Subcutaneous abdominal adipose tissue (tissue), 5 donors: ENCODE measurements around the gene CFAP97D1.

Source experiments
- H3K27ac ChIP-seq: one replicate; pipeline ENCODE4 v1.7.0; 2013; ENCODE audit warnings: low read depth, mild to moderate bottlenecking, inconsistent platforms, low read length, moderate library complexity
- H3K27me3 ChIP-seq, 5 donors: one replicate each; pipeline ENCODE4 v1.7.0; 2013; ENCODE audit warnings: low read length in 5 of 5, inconsistent platforms in 1 of 5; ENCODE audit not compliant: control insufficient read depth in 5 of 5, insufficient read depth in 4 of 5
- H3K36me3 ChIP-seq, 5 donors: one replicate each; pipeline ENCODE4 v1.7.0; 2013; ENCODE audit warnings: low read length in 5 of 5; ENCODE audit not compliant: control insufficient read depth in 5 of 5, insufficient read depth in 5 of 5
- H3K4me1 ChIP-seq, 5 donors: one replicate each; pipeline ENCODE4 v1.7.0; 2013; ENCODE audit warnings: low read length in 5 of 5, mild to moderate bottlenecking in 3 of 5, moderate library complexity in 1 of 5; ENCODE audit not compliant: control insufficient read depth in 5 of 5, insufficient read depth in 5 of 5
- H3K4me3 ChIP-seq, 5 donors: one replicate each; pipeline ENCODE4 v1.7.0; 2013; ENCODE audit warnings: low read length in 5 of 5, low read depth in 1 of 5
- H3K9ac ChIP-seq, 5 donors: one replicate each; pipeline ENCODE4 v1.7.0; 2013; ENCODE audit warnings: low read length in 5 of 5, mild to moderate bottlenecking in 4 of 5, moderate library complexity in 3 of 5
- H3K9me3 ChIP-seq, 5 donors: one replicate each; pipeline ENCODE4 v1.7.0; 2013; ENCODE audit warnings: low read length in 5 of 5; ENCODE audit not compliant: control insufficient read depth in 5 of 5
- donor health status: healthy.
- donor health status: healthy.
- donor health status: healthy.
- donor health status: healthy.
- donor health status: healthy.

The CFAP97D1 gene

GRCh38 chr17:43774304-43775250 lies 5.7 kb upstream of the CFAP97D1 start:
- H3K27ac ChIP-seq: no peak overlapping the region
- no peaks in the 10 kb centered on the region for H3K27me3 ChIP-seq
- H3K9me3 ChIP-seq: no peaks in the 10 kb centered on the region
- H3K4me1 ChIP-seq: peaks cover 0 to 62% (median 38%) of the 10 kb centered on the region in 5 donors
- no peak overlapping the region for H3K9ac ChIP-seq
- H3K36me3 ChIP-seq: peaks cover 2 to 68% (median 49%) of the 10 kb centered on the region in 5 donors
- H3K4me3 ChIP-seq: no peak overlapping the region

DNA sequence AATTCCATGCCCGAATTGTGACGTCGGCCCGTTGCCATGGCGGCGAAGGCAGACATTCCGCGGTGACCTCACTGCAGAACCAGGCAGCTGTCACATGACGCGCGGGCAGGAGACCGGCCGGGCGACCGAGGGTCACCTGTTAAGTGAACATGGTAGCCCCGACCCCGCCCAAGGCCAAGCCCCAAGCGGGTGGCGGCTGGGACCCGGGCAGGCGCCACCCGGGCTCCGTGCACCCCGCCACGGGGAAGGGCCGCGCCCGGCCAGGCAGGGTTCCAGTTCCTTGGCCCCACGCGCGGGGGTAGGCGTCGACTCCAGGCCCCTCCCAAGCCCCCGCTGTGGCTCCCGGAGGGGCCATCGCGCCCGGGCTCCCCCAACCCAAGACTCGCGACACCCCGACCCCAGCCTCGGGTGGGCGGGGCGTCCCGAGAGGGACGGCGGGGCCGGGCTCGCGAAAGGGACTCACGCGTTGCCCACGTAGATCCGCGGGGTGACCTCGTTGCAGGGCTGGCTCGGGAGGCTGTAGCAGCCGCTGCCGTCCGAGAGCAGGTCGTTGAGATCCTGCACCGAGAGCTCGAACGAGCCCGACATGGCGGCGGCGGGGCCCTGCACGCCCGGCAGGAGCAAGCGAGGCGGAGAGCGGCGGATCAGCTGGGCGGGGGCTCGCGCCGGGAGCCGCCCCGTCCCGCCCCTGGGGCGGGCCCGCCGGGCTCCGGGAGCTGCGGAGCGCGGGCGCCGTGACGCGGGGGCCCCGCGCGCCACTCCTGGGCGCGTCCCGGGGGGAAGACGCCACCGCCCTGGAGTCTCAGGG lies 1.7 kb upstream of the CFAP97D1 start, which contains the start of gene DUSP3:
TSS of gene DUSP3 (minus strand) at position 641 of the 808 bp plus-strand sequence. CDS start at position 588, 53 bp downstream.
- Histone ChIP-seq H3K4me1 (peaks cover 0 to 44% (median 34%) of the 10 kb centered on the region in 5 donors), H3K9ac (peak within 1 kb of the TSS; percentile 26 to 97 (median 93)), H3K27me3 (no peaks in the 10 kb centered on the region), H3K9me3 (no peaks in the 10 kb centered on the region), H3K27ac (peak within 1 kb of the TSS; percentile 99), H3K36me3 (peaks cover 0 to 30% (median 18%) of the 10 kb centered on the region in 5 donors), H3K4me3 (peak within 1 kb of the TSS; percentile 66 to 90 (median 79))

DNA sequence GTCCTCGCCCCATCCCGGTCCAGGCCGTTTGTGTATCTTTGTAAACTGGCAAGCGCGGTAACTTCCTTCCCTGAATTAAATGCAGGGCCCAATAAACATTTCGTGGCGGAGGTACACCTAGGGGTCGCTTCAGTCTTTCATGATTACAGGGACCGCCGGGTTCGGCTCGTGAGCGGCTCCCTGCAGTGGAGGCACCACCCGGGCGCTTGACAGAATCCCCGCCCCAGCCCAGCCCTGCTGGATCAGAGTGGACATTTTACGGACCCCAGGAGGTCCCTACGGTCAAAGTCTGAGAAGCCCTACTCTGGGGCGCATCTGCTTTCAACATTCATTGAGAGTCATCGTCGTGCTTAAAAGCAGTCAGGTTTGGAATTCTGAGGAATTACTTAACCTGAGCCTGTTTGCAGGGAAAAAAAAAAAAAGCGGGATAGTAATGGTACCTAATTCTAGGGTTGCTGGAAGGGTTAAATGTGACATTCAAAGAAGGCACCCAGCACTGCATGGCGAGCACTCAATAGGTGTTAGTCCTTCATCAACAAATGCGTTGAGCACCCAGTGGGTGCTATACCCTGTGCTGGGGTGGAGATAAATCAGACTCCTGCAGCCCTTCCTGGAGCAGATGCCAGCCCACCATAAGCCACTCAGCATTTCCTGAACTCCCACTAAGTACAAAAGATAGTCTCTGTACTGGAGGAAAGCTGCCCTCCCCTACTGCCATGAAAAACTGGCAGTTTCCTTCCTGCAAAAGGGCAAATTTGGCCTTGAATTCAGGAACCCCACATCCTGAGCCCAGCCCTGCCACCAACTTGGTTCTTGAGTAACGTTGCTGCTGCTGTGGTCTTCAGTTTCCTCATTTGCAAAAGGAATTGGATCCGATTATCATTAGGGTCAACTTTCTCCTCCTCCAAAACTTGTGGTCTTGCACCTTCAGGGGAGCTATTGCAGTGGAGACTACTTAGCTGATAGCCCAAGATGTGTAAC lies 800 bp upstream of the CFAP97D1 start:
- Histone ChIP-seq H3K9ac (peak overlapping the region; percentile 10 to 96 (median 79)), H3K4me1 (peaks cover 0 to 43% (median 34%) of the 10 kb centered on the region in 5 donors), H3K9me3 (no peaks in the 10 kb centered on the region), H3K27ac (peak overlapping the region; percentile 99), H3K4me3 (peak overlapping the region; percentile 66 to 90 (median 79)), H3K27me3 (no peaks in the 10 kb centered on the region), H3K36me3 (peaks cover 0 to 21% (median 10%) of the 10 kb centered on the region in 5 donors)

GRCh38 chr17:43782913-43783680 lies 2.9 kb downstream of the CFAP97D1 start:
- Histone ChIP-seq H3K9me3 (no peaks in the 10 kb centered on the region), H3K27me3 (no peaks in the 10 kb centered on the region), H3K36me3 (no peaks in the 10 kb centered on the region), H3K4me3 (no peak overlapping the region), H3K4me1 (peaks cover 0 to 13% (median 8%) of the 10 kb centered on the region in 5 donors), H3K9ac (no peak overlapping the region), H3K27ac (no peak overlapping the region)

DNA sequence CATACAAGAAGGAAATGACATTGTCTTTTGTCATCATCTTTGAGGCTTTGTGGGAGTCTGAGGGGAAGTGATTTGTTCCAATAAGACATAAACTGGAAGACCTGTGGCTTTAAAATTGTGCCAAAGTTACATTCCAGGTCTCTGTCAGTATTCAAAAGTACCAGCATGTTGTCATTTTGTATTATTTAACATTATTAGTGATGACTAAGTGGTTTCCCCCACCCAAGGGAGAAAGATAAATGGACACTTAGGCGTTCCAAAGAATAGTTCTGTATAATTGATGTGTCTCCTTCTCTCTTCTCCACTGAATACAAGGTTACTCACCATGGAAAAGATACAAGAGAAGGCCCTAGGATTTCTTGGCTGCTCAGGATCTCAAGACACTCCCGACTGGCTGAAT lies 3.8 kb downstream of the CFAP97D1 start:
- H3K27ac ChIP-seq: no peak overlapping the region
- H3K4me1 ChIP-seq: peaks cover 0 to 12% (median 7%) of the 10 kb centered on the region in 5 donors
- H3K27me3 ChIP-seq: no peaks in the 10 kb centered on the region
- no peak overlapping the region for H3K4me3 ChIP-seq
- H3K9me3 ChIP-seq: no peaks in the 10 kb centered on the region
- no peak overlapping the region for H3K9ac ChIP-seq
- H3K36me3 ChIP-seq: no peaks in the 10 kb centered on the region

GRCh38 chr17:43784628-43785101 lies 4.4 kb downstream of the CFAP97D1 start:
- no peak overlapping the region for H3K27ac ChIP-seq

DNA sequence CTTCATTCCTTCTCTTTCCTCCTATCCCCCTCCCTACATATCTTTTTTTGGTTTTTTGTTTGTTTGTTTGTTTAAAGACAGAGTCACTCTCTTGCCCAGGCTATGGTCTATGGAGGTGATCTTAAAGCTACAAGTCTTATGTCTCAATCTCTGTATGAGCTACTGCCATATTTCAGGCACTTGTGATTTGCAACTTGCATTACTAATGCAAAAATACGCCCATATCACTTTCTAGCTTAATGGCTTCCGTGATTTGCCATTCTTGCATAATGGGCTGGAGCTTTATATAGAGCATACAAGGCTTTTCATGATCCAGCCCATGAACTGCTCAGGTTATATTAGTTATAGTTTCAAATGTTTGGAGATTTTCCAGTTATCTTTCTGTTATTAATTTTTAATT lies 7.5 kb downstream of the CFAP97D1 start:
- Histone ChIP-seq H3K9ac (no peak overlapping the region), H3K4me1 (peaks cover 0 to 7% (median 0%) of the 10 kb centered on the region in 5 donors), H3K27ac (no peak overlapping the region), H3K27me3 (peaks cover 0 to 3% (median 0%) of the 10 kb centered on the region in 5 donors), H3K9me3 (no peaks in the 10 kb centered on the region), H3K36me3 (no peaks in the 10 kb centered on the region), H3K4me3 (no peak overlapping the region)

More at GRCh38 chr17:43784628-43785101, 4.4 kb downstream of the CFAP97D1 start:
- H3K27me3 ChIP-seq: no peaks in the 10 kb centered on the region
- no peak overlapping the region for H3K9ac ChIP-seq
- no peaks in the 10 kb centered on the region for H3K36me3 ChIP-seq
- no peaks in the 10 kb centered on the region for H3K9me3 ChIP-seq
- H3K4me3 ChIP-seq: no peak overlapping the region
- peaks cover 0 to 6% (median 1%) of the 10 kb centered on the region in 5 donors for H3K4me1 ChIP-seq

GRCh38 chr17:43788540-43788939 lies 8.3 kb downstream of the CFAP97D1 start:
- Histone ChIP-seq H3K36me3 (no peaks in the 10 kb centered on the region), H3K4me3 (no peak overlapping the region), H3K9me3 (no peaks in the 10 kb centered on the region), H3K4me1 (peaks cover 0 to 7% (median 0%) of the 10 kb centered on the region in 5 donors), H3K27ac (no peak overlapping the region), H3K27me3 (peaks cover 0 to 3% (median 0%) of the 10 kb centered on the region in 5 donors), H3K9ac (no peak overlapping the region)
